ENCODE measurements around the gene TOX3.
A peak's percentile ranks its signal among the peaks of the same experiment; 100 is the strongest.

The TOX3 gene

GRCh38 chr16:52547004-52547833 lies at the start of gene TOX3:
TSS of gene TOX3 (minus strand) at chr16:52547143. CDS start at chr16:52546723, 420 bp downstream.
- peak; percentile 76 for DNase-seq

GRCh38 chr16:52592778-52593177 lies 45.8 kb upstream of the TOX3 start:
- no peak for DNase-seq

- DNase-seq: no peak
Observed at GRCh38 chr16:52591934-52592592, 45.1 kb upstream of the TOX3 start.

- no peak for DNase-seq
Observed at GRCh38 chr16:52591471-52591870, 44.5 kb upstream of the TOX3 start.

- DNase-seq: no peak
Observed at GRCh38 chr16:52586159-52586558, 39.2 kb upstream of the TOX3 start.

GRCh38 chr16:52584354-52585320 lies 37.7 kb upstream of the TOX3 start:
- DNase-seq: no peak

GRCh38 chr16:52581530-52581929 lies 34.6 kb upstream of the TOX3 start:
- no peak for DNase-seq

- DNase-seq: no peak
Observed at GRCh38 chr16:52580488-52580887, 33.5 kb upstream of the TOX3 start.

GRCh38 chr16:52578829-52579498 lies 32.0 kb upstream of the TOX3 start:
- no peak for DNase-seq

GRCh38 chr16:52578007-52578828 lies 31.3 kb upstream of the TOX3 start:
- DNase-seq: no peak

GRCh38 chr16:52577130-52577706 lies 30.3 kb upstream of the TOX3 start:
- no peak for DNase-seq

- DNase-seq: peak; percentile 26
Observed at GRCh38 chr16:52573365-52574299, 26.7 kb upstream of the TOX3 start.

GRCh38 chr16:52572656-52573055 lies 25.7 kb upstream of the TOX3 start:
- no peak for DNase-seq

GRCh38 chr16:52570495-52571091 lies 23.6 kb upstream of the TOX3 start:
- DNase-seq: no peak

GRCh38 chr16:52569701-52570100 lies 22.8 kb upstream of the TOX3 start:
- DNase-seq: no peak

- peak; percentile 84 for DNase-seq
Observed at GRCh38 chr16:52568983-52569690, 22.2 kb upstream of the TOX3 start.

- DNase-seq: no peak
Observed at GRCh38 chr16:52568495-52568894, 21.6 kb upstream of the TOX3 start.

GRCh38 chr16:52567193-52567592 lies 20.2 kb upstream of the TOX3 start:
- DNase-seq: peak; percentile 5

All from NCI-H345 (cell line).